ENCODE results near the gene CKAP2L. TPM values are rescaled to one million over a fixed set of nuclear protein-coding genes. Genes with fewer than 3 reads are reported as not detected.
"Not testable (repeated sequence)": the region's sequence is repeated elsewhere in the genome, so short reads cannot be mapped to it uniquely, and the experiment has no call there.

CKAP2L gene
- total RNA-seq, 2 experiments from 2014 or later: 38.4 to 46.7 TPM

GRCh38 chr2:112724591-112725525 is 39.6 kb downstream of the CKAP2L start:
- H3K4me1 Mint-ChIP-seq: peaks cover 3% of the 10 kb centered on the region

GRCh38 chr2:112723995-112724394 is 40.4 kb downstream of the CKAP2L start:
- CTCF ChIA-PET: interaction anchor here (0.6 to 8.2 kb wide), 5 partner anchors 16 to 122 kb away, joined by 3 to 185 read pairs (median 40); no protein-coding TSS in a partner anchor
- peaks cover 3% of the 10 kb centered on the region for H3K4me1 Mint-ChIP-seq
- POLR2A ChIA-PET: no interaction called here

More at GRCh38 chr2:112724591-112725525, 39.6 kb downstream of the CKAP2L start:
- Mint-ChIP-seq H3K27ac (no peak overlapping the region), H3K4me3 (no peak overlapping the region), H3K9me3 (ENCODE audit: low read depth) (no peaks in the 10 kb centered on the region), H3K27me3 (no peaks in the 10 kb centered on the region), H3K36me3 (ENCODE audit: low read depth) (no peaks in the 10 kb centered on the region)
- ChIA-PET CTCF (interaction anchor here (0.6 to 8.2 kb wide), 18 partner anchors 7 to 1578 kb away, joined by 3 to 185 read pairs (median 5); no protein-coding TSS in a partner anchor), POLR2A (no interaction called here)
- ATAC-seq (no peak), DNase-seq (peak; percentile 46)
- intact Hi-C loops (cut with DNase I, micrococcal nuclease): no loop called here

GRCh38 chr2:112723547-112723940 is 40.9 kb downstream of the CKAP2L start:
- Mint-ChIP-seq H3K4me3 (no peak overlapping the region), H3K4me1 (peaks cover 3% of the 10 kb centered on the region), H3K36me3 (ENCODE audit: low read depth) (no peaks in the 10 kb centered on the region), H3K9me3 (ENCODE audit: low read depth) (no peaks in the 10 kb centered on the region), H3K27me3 (no peaks in the 10 kb centered on the region), H3K27ac (no peak overlapping the region)
- DNase-seq: no peak
- intact Hi-C loops (cut with DNase I, micrococcal nuclease): no loop called here
- no peak for ATAC-seq
- ChIA-PET POLR2A (no interaction called here), CTCF (interaction anchor here (0.5 to 8.2 kb wide), 4 partner anchors 16 to 121 kb away, joined by 3 to 185 read pairs (median 69); no protein-coding TSS in a partner anchor)

More at GRCh38 chr2:112723995-112724394, 40.4 kb downstream of the CKAP2L start:
- ATAC-seq (no peak), DNase-seq (no peak)
- Mint-ChIP-seq H3K36me3 (ENCODE audit: low read depth) (no peaks in the 10 kb centered on the region), H3K27me3 (no peaks in the 10 kb centered on the region), H3K4me3 (no peak overlapping the region), H3K27ac (no peak overlapping the region), H3K9me3 (ENCODE audit: low read depth) (no peaks in the 10 kb centered on the region)
- intact Hi-C loops (cut with DNase I, micrococcal nuclease): no loop called here

GRCh38 chr2:112722816-112723546 is 41.4 kb downstream of the CKAP2L start:
- ATAC-seq (no peak), DNase-seq (no peak)
- Mint-ChIP-seq H3K27me3 (no peaks in the 10 kb centered on the region), H3K4me1 (peaks cover 3% of the 10 kb centered on the region), H3K4me3 (no peak overlapping the region), H3K27ac (no peak overlapping the region), H3K36me3 (ENCODE audit: low read depth) (no peaks in the 10 kb centered on the region), H3K9me3 (ENCODE audit: low read depth) (no peaks in the 10 kb centered on the region)
- POLR2A ChIA-PET: no interaction called here
- intact Hi-C loops (cut with DNase I, micrococcal nuclease): no loop called here
- CTCF ChIA-PET: interaction anchor here (0.5 to 8.2 kb wide), 3 partner anchors 61 to 121 kb away, joined by 3 to 185 read pairs (median 133); no protein-coding TSS in a partner anchor

- no peak for ATAC-seq
- Mint-ChIP-seq H3K36me3 (ENCODE audit: low read depth) (no peaks in the 10 kb centered on the region), H3K27me3 (no peaks in the 10 kb centered on the region), H3K27ac (no peak overlapping the region), H3K4me3 (no peak overlapping the region), H3K9me3 (ENCODE audit: low read depth) (no peaks in the 10 kb centered on the region), H3K4me1 (peaks cover 3% of the 10 kb centered on the region)
- intact Hi-C loops (cut with DNase I, micrococcal nuclease): no loop called here
- DNase-seq: no peak
- ChIA-PET CTCF (no interaction called here), POLR2A (no interaction called here)
These were observed 42.4 kb downstream of the CKAP2L start for GRCh38 chr2:112721819-112722522.

- H3K4me1 Mint-ChIP-seq: no peaks in the 10 kb centered on the region
- ATAC-seq (no peak), DNase-seq (no peak)
- H3K27ac Mint-ChIP-seq: no peak within 1 kb of the TSS
- no peaks in the 10 kb centered on the region for H3K9me3 Mint-ChIP-seq (ENCODE audit: low read depth)
- POLR2A ChIA-PET: no interaction called here
- intact Hi-C loops (cut with DNase I, micrococcal nuclease): no loop called here
- H3K27me3 Mint-ChIP-seq: no peaks in the 10 kb centered on the region
- no peak within 1 kb of the TSS for H3K4me3 Mint-ChIP-seq
- CTCF ChIA-PET: interaction anchor here (0.8 kb wide), 1 partner anchor 83 kb away, joined by 4 read pairs; no protein-coding TSS in a partner anchor
- H3K36me3 Mint-ChIP-seq (ENCODE audit: low read depth): no peaks in the 10 kb centered on the region
These were observed 43.6 kb downstream of the CKAP2L start, which contains the start of gene NT5DC4 for GRCh38 chr2:112720785-112721184. Gene NT5DC4, plus strand, starts transcription at chr2:112721020. Its CDS starts 60 bp downstream, at chr2:112721080.

- no peak overlapping the region for H3K4me3 Mint-ChIP-seq
- intact Hi-C loops (cut with DNase I, micrococcal nuclease): no loop called here
- H3K4me1 Mint-ChIP-seq: no peaks in the 10 kb centered on the region
- no peak for DNase-seq
- no peaks in the 10 kb centered on the region for H3K9me3 Mint-ChIP-seq (ENCODE audit: low read depth)
- H3K36me3 Mint-ChIP-seq (ENCODE audit: low read depth): no peaks in the 10 kb centered on the region
- H3K27me3 Mint-ChIP-seq: no peaks in the 10 kb centered on the region
- no peak for ATAC-seq
- POLR2A ChIA-PET: no interaction called here
- H3K27ac Mint-ChIP-seq: no peak overlapping the region
- CTCF ChIA-PET: interaction anchor here (0.5 kb wide), 1 partner anchor 159 kb away, joined by 3 read pairs; no protein-coding TSS in a partner anchor
These were observed 45.5 kb downstream of the CKAP2L start for GRCh38 chr2:112718863-112719370.

GRCh38 chr2:112716826-112717352 is 47.5 kb downstream of the CKAP2L start:
- intact Hi-C loops (cut with DNase I, micrococcal nuclease); DNase-seq; H3K9me3 Mint-ChIP-seq (ENCODE audit: low read depth); H3K27me3 Mint-ChIP-seq; H3K4me1 Mint-ChIP-seq; H3K4me3 Mint-ChIP-seq; POLR2A ChIA-PET; H3K36me3 Mint-ChIP-seq (ENCODE audit: low read depth); H3K27ac Mint-ChIP-seq; ATAC-seq: not testable (repeated sequence)
- CTCF ChIA-PET: interaction anchor here (1.3 kb wide), 1 partner anchor 9 kb away, joined by 5 read pairs; no protein-coding TSS in a partner anchor

- intact Hi-C loops (cut with DNase I, micrococcal nuclease); ATAC-seq; H3K9me3 Mint-ChIP-seq (ENCODE audit: low read depth); H3K4me3 Mint-ChIP-seq; H3K36me3 Mint-ChIP-seq (ENCODE audit: low read depth); H3K27ac Mint-ChIP-seq; H3K4me1 Mint-ChIP-seq; POLR2A ChIA-PET; DNase-seq; H3K27me3 Mint-ChIP-seq: not testable (repeated sequence)
- CTCF ChIA-PET: interaction anchor here (1.4 kb wide), 1 partner anchor 10 kb away, joined by 4 read pairs; no protein-coding TSS in a partner anchor
These were observed 48.3 kb downstream of the CKAP2L start for GRCh38 chr2:112716094-112716493.

- CTCF ChIA-PET: interaction anchor here (0.7 to 1.4 kb wide), 2 partner anchors 11 to 12 kb away, joined by 3 to 4 read pairs; no protein-coding TSS in a partner anchor
- intact Hi-C loops (cut with DNase I, micrococcal nuclease): no loop called here
These were observed 49.4 kb downstream of the CKAP2L start for GRCh38 chr2:112714836-112715631.

More at GRCh38 chr2:112714836-112715631, 49.4 kb downstream of the CKAP2L start:
- POLR2A ChIA-PET: no interaction called here
- no peak overlapping the region for H3K27ac Mint-ChIP-seq
- H3K27me3 Mint-ChIP-seq: peaks cover 3% of the 10 kb centered on the region
- DNase-seq (no peak), ATAC-seq (no peak)
- no peaks in the 10 kb centered on the region for H3K36me3 Mint-ChIP-seq (ENCODE audit: low read depth)
- H3K4me1 Mint-ChIP-seq: peaks cover 9% of the 10 kb centered on the region
- H3K9me3 Mint-ChIP-seq (ENCODE audit: low read depth): no peaks in the 10 kb centered on the region
- no peak overlapping the region for H3K4me3 Mint-ChIP-seq

Data from activated CD4-positive, alpha-beta T cell treated with anti-CD3 and anti-CD28 coated beads for 36 hours (primary cell).